NCI-H2227 (cell line): ENCODE data around the gene LGMN.

Experiments
- DNase-seq: peaks from one replicate; lab custom pipeline; 2025; ENCODE audit not compliant: unreplicated experiment; lab: John Stamatoyannopoulos, UW

LGMN gene

GRCh38 chr14:92655419-92656201 lies 92.8 kb downstream of the LGMN start:
- no peak for DNase-seq

GRCh38 chr14:92654239-92654901 lies 94.1 kb downstream of the LGMN start:
- DNase-seq: no peak
